ENCODE results near the gene XYLT1. TPM values are rescaled to one million over a fixed set of nuclear protein-coding genes. Genes with fewer than 3 reads are reported as not detected.

Gene XYLT1
- total and polyA plus RNA-seq, 2 of the 8 experiments (the other 6 are each of a cell fraction or from before 2014, with no cell fraction given), result 6.6 to 25.4 TPM

DNA sequence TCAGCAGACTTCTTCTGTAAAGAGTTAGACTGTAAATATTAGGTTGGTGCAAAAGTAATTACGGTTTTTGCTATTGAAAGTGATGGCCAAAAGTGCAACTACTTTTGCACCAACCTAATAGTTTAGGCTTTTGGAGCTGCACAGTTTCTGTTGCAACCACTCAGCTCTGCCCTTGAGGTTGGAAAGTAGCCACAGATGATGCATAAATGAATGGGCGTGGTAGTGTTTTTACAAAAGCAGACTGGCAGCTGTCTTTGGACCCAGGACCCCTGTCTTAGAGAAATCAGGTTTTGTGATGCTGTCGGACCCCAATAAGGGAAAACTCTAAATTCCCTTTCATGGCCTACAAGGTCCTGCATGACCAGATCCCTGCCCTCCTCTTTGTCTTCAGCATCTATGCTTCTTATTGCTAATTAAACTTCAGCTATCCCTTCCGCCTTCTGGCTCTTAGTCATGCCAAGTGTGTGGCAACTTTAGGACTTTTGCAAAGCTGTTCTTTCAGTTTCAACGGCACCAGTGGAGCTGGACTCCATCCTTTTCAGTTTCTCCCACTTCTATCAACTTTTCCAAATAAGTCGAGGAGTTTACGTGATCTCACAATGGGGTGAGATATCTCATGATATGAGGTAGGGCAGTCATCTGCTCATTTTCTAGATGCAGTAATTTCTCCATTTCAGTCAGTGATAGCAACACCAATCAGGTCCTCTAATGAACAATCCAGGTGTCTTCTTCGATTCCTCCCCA lies 232.3 kb downstream of the XYLT1 start (continued):
- TF ChIP-seq, protein P1, sequence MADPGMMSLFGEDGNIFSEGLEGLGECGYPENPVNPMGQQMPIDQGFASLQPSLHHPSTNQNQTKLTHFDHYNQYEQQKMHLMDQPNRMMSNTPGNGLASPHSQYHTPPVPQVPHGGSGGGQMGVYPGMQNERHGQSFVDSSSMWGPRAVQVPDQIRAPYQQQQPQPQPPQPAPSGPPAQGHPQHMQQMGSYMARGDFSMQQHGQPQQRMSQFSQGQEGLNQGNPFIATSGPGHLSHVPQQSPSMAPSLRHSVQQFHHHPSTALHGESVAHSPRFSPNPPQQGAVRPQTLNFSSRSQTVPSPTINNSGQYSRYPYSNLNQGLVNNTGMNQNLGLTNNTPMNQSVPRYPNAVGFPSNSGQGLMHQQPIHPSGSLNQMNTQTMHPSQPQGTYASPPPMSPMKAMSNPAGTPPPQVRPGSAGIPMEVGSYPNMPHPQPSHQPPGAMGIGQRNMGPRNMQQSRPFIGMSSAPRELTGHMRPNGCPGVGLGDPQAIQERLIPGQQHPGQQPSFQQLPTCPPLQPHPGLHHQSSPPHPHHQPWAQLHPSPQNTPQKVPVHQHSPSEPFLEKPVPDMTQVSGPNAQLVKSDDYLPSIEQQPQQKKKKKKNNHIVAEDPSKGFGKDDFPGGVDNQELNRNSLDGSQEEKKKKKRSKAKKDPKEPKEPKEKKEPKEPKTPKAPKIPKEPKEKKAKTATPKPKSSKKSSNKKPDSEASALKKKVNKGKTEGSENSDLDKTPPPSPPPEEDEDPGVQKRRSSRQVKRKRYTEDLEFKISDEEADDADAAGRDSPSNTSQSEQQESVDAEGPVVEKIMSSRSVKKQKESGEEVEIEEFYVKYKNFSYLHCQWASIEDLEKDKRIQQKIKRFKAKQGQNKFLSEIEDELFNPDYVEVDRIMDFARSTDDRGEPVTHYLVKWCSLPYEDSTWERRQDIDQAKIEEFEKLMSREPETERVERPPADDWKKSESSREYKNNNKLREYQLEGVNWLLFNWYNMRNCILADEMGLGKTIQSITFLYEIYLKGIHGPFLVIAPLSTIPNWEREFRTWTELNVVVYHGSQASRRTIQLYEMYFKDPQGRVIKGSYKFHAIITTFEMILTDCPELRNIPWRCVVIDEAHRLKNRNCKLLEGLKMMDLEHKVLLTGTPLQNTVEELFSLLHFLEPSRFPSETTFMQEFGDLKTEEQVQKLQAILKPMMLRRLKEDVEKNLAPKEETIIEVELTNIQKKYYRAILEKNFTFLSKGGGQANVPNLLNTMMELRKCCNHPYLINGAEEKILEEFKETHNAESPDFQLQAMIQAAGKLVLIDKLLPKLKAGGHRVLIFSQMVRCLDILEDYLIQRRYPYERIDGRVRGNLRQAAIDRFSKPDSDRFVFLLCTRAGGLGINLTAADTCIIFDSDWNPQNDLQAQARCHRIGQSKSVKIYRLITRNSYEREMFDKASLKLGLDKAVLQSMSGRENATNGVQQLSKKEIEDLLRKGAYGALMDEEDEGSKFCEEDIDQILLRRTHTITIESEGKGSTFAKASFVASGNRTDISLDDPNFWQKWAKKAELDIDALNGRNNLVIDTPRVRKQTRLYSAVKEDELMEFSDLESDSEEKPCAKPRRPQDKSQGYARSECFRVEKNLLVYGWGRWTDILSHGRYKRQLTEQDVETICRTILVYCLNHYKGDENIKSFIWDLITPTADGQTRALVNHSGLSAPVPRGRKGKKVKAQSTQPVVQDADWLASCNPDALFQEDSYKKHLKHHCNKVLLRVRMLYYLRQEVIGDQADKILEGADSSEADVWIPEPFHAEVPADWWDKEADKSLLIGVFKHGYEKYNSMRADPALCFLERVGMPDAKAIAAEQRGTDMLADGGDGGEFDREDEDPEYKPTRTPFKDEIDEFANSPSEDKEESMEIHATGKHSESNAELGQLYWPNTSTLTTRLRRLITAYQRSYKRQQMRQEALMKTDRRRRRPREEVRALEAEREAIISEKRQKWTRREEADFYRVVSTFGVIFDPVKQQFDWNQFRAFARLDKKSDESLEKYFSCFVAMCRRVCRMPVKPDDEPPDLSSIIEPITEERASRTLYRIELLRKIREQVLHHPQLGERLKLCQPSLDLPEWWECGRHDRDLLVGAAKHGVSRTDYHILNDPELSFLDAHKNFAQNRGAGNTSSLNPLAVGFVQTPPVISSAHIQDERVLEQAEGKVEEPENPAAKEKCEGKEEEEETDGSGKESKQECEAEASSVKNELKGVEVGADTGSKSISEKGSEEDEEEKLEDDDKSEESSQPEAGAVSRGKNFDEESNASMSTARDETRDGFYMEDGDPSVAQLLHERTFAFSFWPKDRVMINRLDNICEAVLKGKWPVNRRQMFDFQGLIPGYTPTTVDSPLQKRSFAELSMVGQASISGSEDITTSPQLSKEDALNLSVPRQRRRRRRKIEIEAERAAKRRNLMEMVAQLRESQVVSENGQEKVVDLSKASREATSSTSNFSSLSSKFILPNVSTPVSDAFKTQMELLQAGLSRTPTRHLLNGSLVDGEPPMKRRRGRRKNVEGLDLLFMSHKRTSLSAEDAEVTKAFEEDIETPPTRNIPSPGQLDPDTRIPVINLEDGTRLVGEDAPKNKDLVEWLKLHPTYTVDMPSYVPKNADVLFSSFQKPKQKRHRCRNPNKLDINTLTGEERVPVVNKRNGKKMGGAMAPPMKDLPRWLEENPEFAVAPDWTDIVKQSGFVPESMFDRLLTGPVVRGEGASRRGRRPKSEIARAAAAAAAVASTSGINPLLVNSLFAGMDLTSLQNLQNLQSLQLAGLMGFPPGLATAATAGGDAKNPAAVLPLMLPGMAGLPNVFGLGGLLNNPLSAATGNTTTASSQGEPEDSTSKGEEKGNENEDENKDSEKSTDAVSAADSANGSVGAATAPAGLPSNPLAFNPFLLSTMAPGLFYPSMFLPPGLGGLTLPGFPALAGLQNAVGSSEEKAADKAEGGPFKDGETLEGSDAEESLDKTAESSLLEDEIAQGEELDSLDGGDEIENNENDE (IDR thresholded peaks at IDR 0.05; ENCODE audit: insufficient replicate concordance, low read length), result no peak
- no peak for TF ChIP-seq ZNF274 (IDR thresholded peaks at IDR 0.05; ENCODE audit: borderline replicate concordance, extremely low read depth, low read length)
- no peak for TF ChIP-seq POU5F1 (IDR thresholded peaks at IDR 0.05; ENCODE audit: low read depth, low read length)
- no peak for TF ChIP-seq CREB1 (IDR thresholded peaks at IDR 0.05)
- TF ChIP-seq RXRA (IDR thresholded peaks at IDR 0.05; ENCODE audit: insufficient read depth, low read depth, low read length), result no peak
- no peak for TF ChIP-seq RFX5 (IDR thresholded peaks at IDR 0.05; ENCODE audit: borderline replicate concordance, low read depth, low read length)

All from H1 (cell line).